Measurements from ENCODE around the gene ARMC5. TPM values are rescaled to one million over a fixed set of nuclear protein-coding genes. Genes with fewer than 3 reads are reported as not detected.

Gene ARMC5
- polyA plus RNA-seq, 1 experiment: 6.4 TPM

GRCh38 chr16:31471875-31472708, 12.8 kb downstream of the ARMC5 start, which contains the start of gene TGFB1I1:
Gene TGFB1I1, plus strand, starts transcription at chr16:31472152. Its CDS starts 37 bp downstream, at chr16:31472189.
- POLR2A ChIA-PET: interaction anchor here (0.6 to 0.8 kb wide), 6 partner anchors 11 to 570 kb away, joined by 3 to 6 read pairs (median 3); partner anchors contain the start of genes ARMC5 and RUSF1
- no peak for DNase-seq (ENCODE audit: low read depth)
- TF ChIP-seq CTCF (IDR thresholded peaks at IDR 0.05; ENCODE audit: insufficient read depth, low read depth, low read length): no peak
- CTCF ChIA-PET: interaction anchor here (1.0 to 4.8 kb wide), 6 partner anchors 11 to 35 kb away, joined by 3 to 52 read pairs (median 6); partner anchors contain the start of genes ARMC5 and ZNF843
- H3K4me3 ChIP-seq (ENCODE audit: low read depth, low read length): peak within 1 kb of the TSS; percentile 90
- H3K36me3 ChIP-seq (ENCODE audit: control insufficient read depth, insufficient read depth, low read length): peaks cover 17% of the 10 kb centered on the region
- H3K27me3 ChIP-seq (ENCODE audit: control insufficient read depth, insufficient read depth, low read length): no peaks in the 10 kb centered on the region

GRCh38 chr16:31472709-31473203, 13.5 kb downstream of the ARMC5 start:
- DNase-seq (ENCODE audit: low read depth): peak; percentile 58
- ChIA-PET CTCF (interaction anchor here (0.6 to 1.0 kb wide), 7 partner anchors 12 to 293 kb away, joined by 3 to 10 read pairs (median 3); partner anchors contain the start of genes ARMC5, FUS and ZNF843), POLR2A (interaction anchor here (0.6 kb wide), 2 partner anchors 523 to 531 kb away, joined by 3 read pairs; no protein-coding TSS in a partner anchor)
- Histone ChIP-seq H3K4me3 (ENCODE audit: low read depth, low read length) (peak overlapping the region; percentile 90), H3K36me3 (ENCODE audit: control insufficient read depth, insufficient read depth, low read length) (peaks cover 24% of the 10 kb centered on the region), H3K27me3 (ENCODE audit: control insufficient read depth, insufficient read depth, low read length) (no peaks in the 10 kb centered on the region)
- peak; percentile 82 for TF ChIP-seq CTCF (IDR thresholded peaks at IDR 0.05; ENCODE audit: insufficient read depth, low read depth, low read length)

GRCh38 chr16:31473264-31473984, 14.1 kb downstream of the ARMC5 start:
- H3K36me3 ChIP-seq (ENCODE audit: control insufficient read depth, insufficient read depth, low read length): peaks cover 30% of the 10 kb centered on the region
- H3K4me3 ChIP-seq (ENCODE audit: low read depth, low read length): no peak overlapping the region
- no peak for DNase-seq (ENCODE audit: low read depth)
- ChIA-PET POLR2A (interaction anchor here (0.6 to 1.0 kb wide), 2 partner anchors 21 to 532 kb away, joined by 3 read pairs; no protein-coding TSS in a partner anchor), CTCF (interaction anchor here (0.6 to 2.1 kb wide), 8 partner anchors 12 to 293 kb away, joined by 3 to 10 read pairs (median 3); partner anchors contain the start of genes ARMC5, FUS and ZNF843)
- H3K27me3 ChIP-seq (ENCODE audit: control insufficient read depth, insufficient read depth, low read length): no peaks in the 10 kb centered on the region
- TF ChIP-seq CTCF (IDR thresholded peaks at IDR 0.05; ENCODE audit: insufficient read depth, low read depth, low read length): no peak

- Histone ChIP-seq H3K36me3 (ENCODE audit: control insufficient read depth, insufficient read depth, low read length) (peaks cover 35% of the 10 kb centered on the region), H3K4me3 (ENCODE audit: low read depth, low read length) (no peak overlapping the region), H3K27me3 (ENCODE audit: control insufficient read depth, insufficient read depth, low read length) (no peaks in the 10 kb centered on the region)
- DNase-seq (ENCODE audit: low read depth): peak; percentile 63
- TF ChIP-seq CTCF (IDR thresholded peaks at IDR 0.05; ENCODE audit: insufficient read depth, low read depth, low read length): peak; percentile 21; the same call in 1 of the 2 replicates
- ChIA-PET POLR2A (interaction anchor here (0.8 to 1.0 kb wide), 2 partner anchors 15 to 22 kb away, joined by 3 read pairs; partner anchors contain the start of gene ARMC5), CTCF (interaction anchor here (0.6 to 2.1 kb wide), 6 partner anchors 13 to 521 kb away, joined by 3 to 6 read pairs (median 4); no protein-coding TSS in a partner anchor)
These were observed 14.9 kb downstream of the ARMC5 start for GRCh38 chr16:31474173-31474714.

Measured in BJ (cell line).